Upper lobe of left lung (tissue), 6 donors: ENCODE results near the gene RNH1. TPM values are rescaled to one million over a fixed set of nuclear protein-coding genes. Genes with fewer than 3 reads are reported as not detected.

Source experiments
- ATAC-seq, 2 donors: fragments of 200-7000 bp; cut with Tn5 transposase; one replicate each; pipeline ENCODE4 v1.9.1; 2022; ENCODE audit warnings: mild to moderate bottlenecking in 2 of 2, moderate library complexity in 2 of 2; ENCODE audit not compliant: low FRiP score in 2 of 2
- DNase-seq, 2 donors: peaks; one replicate each; pipeline ENCODE4 v3.0.0-alpha.2; 2019 to 2020
- H3K27ac ChIP-seq, 4 donors: fragments of 200-600 bp; sonication (generic); one replicate each; pipeline ENCODE4 v1.5.1; 2016 to 2019
- H3K27me3 ChIP-seq, 4 donors: fragments of 200-600 bp; sonication (generic); one replicate each; pipeline ENCODE4 v1.5.1; 2017 to 2019
- H3K36me3 ChIP-seq, 4 donors: fragments of 200-600 bp; sonication (generic); one replicate each; pipeline ENCODE4 v1.5.1; 2016 to 2019
- H3K4me1 ChIP-seq, 4 donors: fragments of 200-600 bp; sonication (generic); one replicate each; pipeline ENCODE4 v1.5.1; 2018 to 2019
- H3K4me3 ChIP-seq, 4 donors: fragments of 200-600 bp; sonication (generic); one replicate each; pipeline ENCODE4 v1.5.1; 2017 to 2019; ENCODE audit warnings: mild to moderate bottlenecking in 2 of 4, moderate library complexity in 1 of 4
- H3K9me3 ChIP-seq, 4 donors: fragments of 200-600 bp; sonication (generic); one replicate each; pipeline ENCODE4 v1.5.1; 2018 to 2019
- EP300 ChIP-seq, 4 donors: sonication (generic); formaldehyde crosslinking; IDR thresholded peaks; one replicate each; pipeline ENCODE4 v1.5.1; 2017; ENCODE audit warnings: antibody characterized with exemption in 4 of 4, control low read depth in 2 of 4
- POLR2A ChIP-seq, 4 donors: fragments of 450-650 bp; IDR thresholded peaks; one replicate each; pipeline ENCODE4 v1.5.1; 2016 to 2017; ENCODE audit warnings: antibody characterized with exemption in 4 of 4, mild to moderate bottlenecking in 2 of 4
- POLR2AphosphoS5 ChIP-seq, 2 donors: sonication (generic); formaldehyde crosslinking; IDR thresholded peaks; one replicate each; pipeline ENCODE4 v1.5.1; 2017; ENCODE audit warnings: antibody characterized with exemption in 2 of 2
- WGBS, 2 donors: methylation state at CpG; one replicate each; pipeline ENCODE4 v1.1.5; 2017 to 2018; 5-methylcytosine and 5-hydroxymethylcytosine counted together
- total RNA-seq, 6 donors: library from RNA; depleted of rRNA in 4 of 6; stranded (reverse); fragments of >200 nt in 4 of 6; gene quantifications; one replicate each; pipeline versions ENCODE4 v1.1.0 to v1.2.1, GENCODE V29; 2016 to 2021
- TF ChIP-seq, protein P1 (sequence below), 6 experiments: fragments of 450-650 bp in 4 of 6; fragments of 200-600 bp in 2 of 6; sonication (generic) in 2 of 6; IDR thresholded peaks; one replicate each; pipeline ENCODE4 v1.5.1; 2016 to 2019; ENCODE audit warnings: antibody characterized with exemption in 6 of 6
- donor health status: DM: no; HTN: no; CAD: no; lungs with moderate emphysema.
- donor health status: DM: no; HTN: yes; CAD: no; lungs with severe emphysema.

RNH1 gene
- total RNA-seq, 6 donors from 2014 or later, result 236 to 374 (median 339) TPM

DNA sequence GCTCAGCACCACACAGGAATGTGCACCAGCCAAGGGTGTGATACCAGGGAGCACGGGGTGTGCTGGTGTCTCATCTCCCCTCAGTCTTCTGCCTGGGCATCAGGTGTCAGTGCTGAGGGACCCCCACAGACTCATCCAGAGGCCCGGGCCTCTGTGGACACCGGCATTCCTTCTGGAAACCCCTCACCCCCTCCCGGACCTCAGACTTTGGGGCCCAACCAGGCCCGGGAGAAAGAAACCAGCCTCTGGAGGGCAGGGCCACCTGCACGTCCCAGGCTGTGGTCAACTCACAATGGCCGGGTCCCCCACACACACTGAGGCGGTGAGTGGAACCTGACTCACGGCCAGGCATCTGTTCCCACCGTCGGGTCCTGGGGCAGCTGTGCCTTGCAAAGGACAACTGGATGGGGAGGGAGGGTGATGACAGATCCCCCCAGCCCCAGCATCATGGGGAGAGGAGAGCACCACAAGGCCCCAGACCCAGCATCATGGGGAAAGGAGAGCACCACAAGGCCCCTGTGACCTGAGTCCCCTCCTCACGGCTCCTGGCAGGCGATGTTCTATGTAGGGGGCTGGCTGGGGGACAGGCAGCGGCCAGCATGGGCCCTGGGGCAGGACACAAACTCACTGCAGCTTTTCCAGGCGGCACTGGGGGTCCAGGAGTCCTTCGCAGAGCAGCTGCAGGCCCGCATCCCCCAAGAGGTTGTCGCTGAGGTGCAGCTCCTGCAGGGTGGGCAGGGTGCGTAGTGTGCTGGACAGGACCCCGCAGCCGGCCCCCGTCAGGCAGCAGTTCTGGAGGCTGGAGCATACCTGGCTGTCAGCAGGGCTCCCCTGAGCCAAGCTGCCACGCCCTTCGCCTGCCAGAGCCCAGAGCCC is 7.6 kb downstream of the RNH1 start:
- no peak overlapping the region for H3K27ac ChIP-seq
- H3K27me3 ChIP-seq, result no peaks in the 10 kb centered on the region
- TF ChIP-seq POLR2AphosphoS5 (IDR thresholded peaks at IDR 0.05) (no peak), POLR2A (IDR thresholded peaks at IDR 0.05) (no peak), EP300 (IDR thresholded peaks at IDR 0.05) (no peak)
- TF ChIP-seq, protein P1, sequence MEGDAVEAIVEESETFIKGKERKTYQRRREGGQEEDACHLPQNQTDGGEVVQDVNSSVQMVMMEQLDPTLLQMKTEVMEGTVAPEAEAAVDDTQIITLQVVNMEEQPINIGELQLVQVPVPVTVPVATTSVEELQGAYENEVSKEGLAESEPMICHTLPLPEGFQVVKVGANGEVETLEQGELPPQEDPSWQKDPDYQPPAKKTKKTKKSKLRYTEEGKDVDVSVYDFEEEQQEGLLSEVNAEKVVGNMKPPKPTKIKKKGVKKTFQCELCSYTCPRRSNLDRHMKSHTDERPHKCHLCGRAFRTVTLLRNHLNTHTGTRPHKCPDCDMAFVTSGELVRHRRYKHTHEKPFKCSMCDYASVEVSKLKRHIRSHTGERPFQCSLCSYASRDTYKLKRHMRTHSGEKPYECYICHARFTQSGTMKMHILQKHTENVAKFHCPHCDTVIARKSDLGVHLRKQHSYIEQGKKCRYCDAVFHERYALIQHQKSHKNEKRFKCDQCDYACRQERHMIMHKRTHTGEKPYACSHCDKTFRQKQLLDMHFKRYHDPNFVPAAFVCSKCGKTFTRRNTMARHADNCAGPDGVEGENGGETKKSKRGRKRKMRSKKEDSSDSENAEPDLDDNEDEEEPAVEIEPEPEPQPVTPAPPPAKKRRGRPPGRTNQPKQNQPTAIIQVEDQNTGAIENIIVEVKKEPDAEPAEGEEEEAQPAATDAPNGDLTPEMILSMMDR (IDR thresholded peaks at IDR 0.05), result no peak
- H3K4me3 ChIP-seq, result no peak overlapping the region
- 98% methylated on average over 4 to 21 of the region's 24 CpGs for WGBS, 2 donors
- DNase-seq, result peak; percentile 19 to 83
- peaks cover 23 to 28% (median 23%) of the 10 kb centered on the region in 4 donors for H3K4me1 ChIP-seq
- H3K36me3 ChIP-seq, result peaks cover 42 to 78% (median 74%) of the 10 kb centered on the region in 4 donors
- no peaks in the 10 kb centered on the region for H3K9me3 ChIP-seq
- no peak for ATAC-seq

- no peaks in the 10 kb centered on the region for H3K9me3 ChIP-seq
- H3K4me1 ChIP-seq, result peaks cover 14 to 19% (median 14%) of the 10 kb centered on the region in 4 donors
- peaks cover 46 to 87% (median 83%) of the 10 kb centered on the region in 4 donors for H3K36me3 ChIP-seq
- WGBS, 2 donors, result 91 to 95% methylated on average over 14 to 26 of the region's 39 CpGs
- TF ChIP-seq EP300 (IDR thresholded peaks at IDR 0.05) (no peak), POLR2AphosphoS5 (IDR thresholded peaks at IDR 0.05) (no peak), POLR2A (IDR thresholded peaks at IDR 0.05) (no peak)
- TF ChIP-seq, protein P1 (IDR thresholded peaks at IDR 0.05), result no peak
- ATAC-seq (no peak), DNase-seq (peak in 1 of 2 donors; percentile 73)
- no peaks in the 10 kb centered on the region for H3K27me3 ChIP-seq
- no peak overlapping the region for H3K27ac ChIP-seq
- no peak overlapping the region for H3K4me3 ChIP-seq
Measured at GRCh38 chr11:498297-499181, 8.5 kb downstream of the RNH1 start.

- no peak overlapping the region for H3K4me3 ChIP-seq
- H3K27me3 ChIP-seq, result no peaks in the 10 kb centered on the region
- WGBS, 2 donors, result 96 to 97% methylated on average over 30 to 31 of the region's 31 CpGs
- TF ChIP-seq POLR2AphosphoS5 (IDR thresholded peaks at IDR 0.05) (no peak), EP300 (IDR thresholded peaks at IDR 0.05) (no peak), POLR2A (IDR thresholded peaks at IDR 0.05) (no peak)
- TF ChIP-seq, protein P1 (IDR thresholded peaks at IDR 0.05), result no peak
- H3K9me3 ChIP-seq, result no peaks in the 10 kb centered on the region
- H3K36me3 ChIP-seq, result peaks cover 46 to 95% (median 89%) of the 10 kb centered on the region in 4 donors
- H3K27ac ChIP-seq, result no peak overlapping the region
- no peak for ATAC-seq
- H3K4me1 ChIP-seq, result peaks cover 6 to 11% (median 6%) of the 10 kb centered on the region in 4 donors
- DNase-seq, result peak in 1 of 2 donors; percentile 69
Measured at GRCh38 chr11:497565-498296, 9.3 kb downstream of the RNH1 start.

GRCh38 chr11:496834-497564 is 10.0 kb downstream of the RNH1 start:
- H3K27ac ChIP-seq, result no peak overlapping the region
- WGBS, 2 donors, result 96% methylated on average over 34 of the region's 34 CpGs
- TF ChIP-seq, protein P1 (IDR thresholded peaks at IDR 0.05), result no peak
- no peak for TF ChIP-seq POLR2A (IDR thresholded peaks at IDR 0.05)
- no peak for TF ChIP-seq POLR2AphosphoS5 (IDR thresholded peaks at IDR 0.05)
- TF ChIP-seq EP300 (IDR thresholded peaks at IDR 0.05), result no peak
- H3K9me3 ChIP-seq, result no peaks in the 10 kb centered on the region
- ATAC-seq (no peak), DNase-seq (peak in 1 of 2 donors; percentile 40)
- H3K4me1 ChIP-seq, result peaks cover 0 to 4% (median 0%) of the 10 kb centered on the region in 4 donors
- H3K4me3 ChIP-seq, result no peak overlapping the region
- peaks cover 46 to 96% (median 88%) of the 10 kb centered on the region in 4 donors for H3K36me3 ChIP-seq
- no peaks in the 10 kb centered on the region for H3K27me3 ChIP-seq
